Left renal cortex interstitium (tissue), 4 donors: Measurements from ENCODE around the gene C14orf119. TPM values are rescaled to one million over a fixed set of nuclear protein-coding genes. Genes with fewer than 3 reads are reported as not detected.

Source experiments
- DNase-seq, 4 donors: peaks; one replicate each; pipeline ENCODE4 v3.0.0-alpha.2; 2013; ENCODE audit warnings: low read depth in 4 of 4, low spot score in 2 of 4, missing footprints in 1 of 4
- polyA plus RNA-seq, 4 donors: library from polyadenylated mRNA; unstranded; fragments of 120-200 nt; gene quantifications; one replicate each; pipeline ENCODE4 v1.2.1, GENCODE V29; 2013; ENCODE audit not compliant: insufficient read length in 4 of 4

C14orf119 gene
- polyA plus RNA-seq, 4 donors, result 67.4 to 95.9 (median 73.9) TPM

- no peak for DNase-seq
Measured at GRCh38 chr14:23122086-23122485, 26.8 kb downstream of the C14orf119 start.

DNA sequence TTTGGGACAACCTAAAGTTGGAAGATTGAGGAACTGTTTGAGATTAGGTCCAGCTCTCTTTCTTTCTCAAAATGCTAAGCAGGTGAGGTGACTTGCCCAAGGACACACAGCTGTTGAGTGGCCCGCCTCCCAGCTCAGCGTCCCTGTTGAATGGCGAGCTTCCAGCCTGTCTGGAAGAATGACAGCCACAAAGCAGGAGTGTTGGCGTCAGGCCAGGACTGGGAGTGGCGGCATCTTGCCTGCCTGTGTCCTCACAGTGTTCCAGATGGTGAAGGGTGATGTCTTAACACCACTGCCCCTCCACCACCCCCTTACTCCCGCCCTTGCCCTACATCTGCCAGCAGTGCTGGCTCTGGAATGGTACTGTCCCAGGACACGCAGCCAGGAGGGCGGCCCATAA lies 28.1 kb downstream of the C14orf119 start:
- no peak for DNase-seq

DNA sequence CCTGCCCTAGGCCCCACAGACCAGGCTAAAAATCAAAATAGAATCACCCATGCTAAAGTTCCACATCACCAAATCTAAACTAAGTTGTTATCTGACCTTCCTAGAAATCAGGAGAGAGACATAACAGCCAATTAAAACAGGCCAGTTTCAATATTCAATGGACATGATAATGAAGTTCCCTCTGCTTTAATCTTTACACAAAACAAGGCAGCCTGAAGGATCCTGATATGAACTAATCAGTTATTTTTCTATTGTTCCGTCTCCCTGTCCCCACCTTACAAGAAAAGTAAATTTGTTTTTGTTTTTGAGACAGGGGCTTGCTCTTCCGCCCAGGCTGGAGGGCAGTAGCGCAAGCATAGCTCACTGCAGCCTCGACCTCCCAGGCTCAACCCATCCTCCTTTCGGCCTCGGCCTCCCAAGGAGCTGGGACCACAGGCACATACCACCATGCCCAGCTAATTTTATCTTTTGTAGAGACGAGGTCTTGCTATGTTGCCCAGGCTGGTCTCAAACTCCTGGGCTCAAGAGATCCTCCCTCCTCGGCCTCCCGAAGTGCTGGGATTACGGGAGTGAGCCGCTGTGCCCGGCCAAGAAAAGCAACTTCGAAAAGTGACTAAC lies 29.1 kb downstream of the C14orf119 start:
- no peak for DNase-seq

- no peak for DNase-seq
Measured at GRCh38 chr14:23125011-23125410, 29.7 kb downstream of the C14orf119 start.

- DNase-seq, result no peak
Measured at GRCh38 chr14:23125933-23126524, 30.7 kb downstream of the C14orf119 start.

DNA sequence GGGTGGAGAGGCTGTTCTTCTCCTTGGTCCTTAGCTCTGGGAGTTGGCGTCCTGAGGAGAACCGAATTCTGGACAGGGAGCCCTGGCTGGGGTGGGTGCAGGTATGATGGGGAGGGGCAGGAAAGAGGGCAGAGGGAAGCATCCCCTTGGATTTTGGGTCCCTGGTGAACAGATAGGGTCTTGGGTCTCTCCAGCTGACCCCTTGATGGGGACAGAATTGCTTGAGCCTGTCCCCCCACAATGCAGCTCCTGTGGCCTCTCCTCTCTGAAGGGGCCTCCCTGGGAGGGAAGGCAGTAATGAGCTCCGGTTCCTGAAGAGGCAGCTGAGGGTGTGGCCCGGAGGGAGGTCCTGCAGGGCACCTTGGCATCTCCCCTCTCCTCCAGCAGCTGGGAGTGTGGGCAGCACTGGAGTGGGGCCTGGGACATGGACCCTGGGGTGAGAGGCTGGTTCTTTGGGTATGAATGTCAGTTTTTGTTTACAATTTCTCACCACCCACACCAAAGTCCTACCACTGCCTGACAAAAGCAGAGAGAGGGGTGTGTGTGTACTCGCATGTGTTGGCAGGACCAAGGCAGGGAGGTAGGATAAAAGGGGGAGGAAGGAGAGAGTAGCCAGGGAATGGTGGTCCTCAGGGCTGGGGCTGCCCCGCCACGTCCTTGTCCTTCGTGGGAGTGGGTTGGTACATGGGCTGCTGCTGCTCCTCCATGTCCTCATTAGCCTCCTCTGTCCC lies 31.4 kb downstream of the C14orf119 start:
- no peak for DNase-seq

DNA sequence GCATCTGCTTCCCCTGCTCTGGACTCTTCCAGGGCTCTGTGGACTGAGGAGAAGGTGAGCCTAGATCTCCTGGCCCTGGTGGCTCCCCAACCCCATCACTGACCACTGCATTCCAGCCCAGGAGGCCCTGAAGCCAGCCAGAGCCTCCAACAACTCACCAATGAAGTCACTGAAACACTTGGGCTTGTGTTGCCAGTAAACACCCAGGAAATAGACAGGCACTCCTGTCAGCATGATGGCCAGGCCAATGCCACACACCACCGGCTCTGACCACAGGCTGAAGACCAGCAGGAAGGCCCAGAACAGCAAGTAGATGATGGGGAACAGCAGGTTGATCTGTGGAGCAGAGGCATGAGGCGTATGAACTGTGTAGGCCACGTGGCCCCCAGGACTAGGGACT lies 32.6 kb downstream of the C14orf119 start:
- no peak for DNase-seq

- DNase-seq, result no peak
Measured at GRCh38 chr14:23128969-23129758, 33.9 kb downstream of the C14orf119 start.

DNA sequence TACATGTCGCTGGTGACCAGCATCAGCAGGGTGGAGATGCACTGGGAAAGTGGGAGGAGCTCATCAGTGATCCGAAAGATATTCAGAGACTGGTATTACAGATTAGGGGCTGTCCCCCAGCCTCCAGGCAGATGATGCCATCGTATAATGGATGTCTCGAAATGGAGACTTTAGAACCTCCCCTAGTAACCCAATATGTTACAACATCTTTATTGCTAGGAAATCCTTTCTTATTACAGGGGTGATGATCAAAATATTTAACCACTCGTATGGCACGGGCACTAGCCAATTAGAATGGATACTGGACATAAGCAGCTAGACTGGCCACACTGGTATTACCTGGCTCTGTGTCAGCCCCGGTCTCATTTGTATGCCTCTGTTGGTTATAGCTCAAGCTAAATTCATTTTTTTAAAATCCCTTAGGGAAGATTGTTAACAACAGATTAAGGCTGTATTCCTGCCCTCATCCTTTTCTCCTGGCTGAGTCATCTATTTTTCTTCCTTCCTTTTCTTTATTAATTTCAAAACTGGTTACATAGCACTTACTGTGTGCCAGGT lies 34.5 kb downstream of the C14orf119 start:
- no peak for DNase-seq

DNA sequence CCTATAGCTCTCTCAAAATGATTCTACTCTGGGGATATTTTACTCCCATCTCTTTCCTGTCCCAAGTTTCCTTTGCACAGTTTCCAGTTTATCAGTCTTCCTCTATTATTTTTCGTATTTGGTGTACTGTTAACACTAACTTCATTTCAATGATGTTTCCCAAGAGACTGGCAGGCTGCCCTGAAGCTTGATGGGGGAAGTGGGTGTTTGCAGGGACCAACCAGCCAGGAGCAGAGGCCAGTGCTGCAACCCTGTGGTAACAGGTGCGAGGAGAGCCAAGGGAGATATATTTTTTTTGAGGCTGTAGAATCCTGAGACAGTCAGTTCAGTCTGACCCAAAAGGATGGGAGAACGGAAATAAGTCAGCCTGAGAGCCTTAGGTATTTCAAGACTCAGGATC lies 35.6 kb downstream of the C14orf119 start:
- no peak for DNase-seq

- no peak for DNase-seq
Measured at GRCh38 chr14:23131482-23131881, 36.2 kb downstream of the C14orf119 start.

DNA sequence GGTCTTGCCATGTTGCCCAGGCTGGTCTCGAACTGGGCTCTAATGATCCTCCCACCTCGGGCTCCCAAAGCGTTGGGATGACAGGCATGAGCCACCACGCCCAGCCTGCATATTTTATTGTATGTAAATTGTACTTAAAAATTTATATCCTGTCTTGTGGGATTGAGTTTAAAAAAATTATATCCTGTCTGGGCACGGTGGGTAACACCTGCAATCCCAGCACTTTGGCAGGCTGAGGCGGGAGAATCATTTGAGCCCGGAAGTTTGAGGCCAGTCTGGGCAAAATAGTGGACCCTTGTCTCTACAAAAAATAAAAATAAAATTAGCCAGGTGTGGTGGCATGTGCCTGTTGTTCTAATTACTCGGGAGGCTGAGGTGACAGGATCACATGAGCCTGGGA lies 37.7 kb downstream of the C14orf119 start:
- no peak for DNase-seq

GRCh38 chr14:23136566-23137133 lies 41.3 kb downstream of the C14orf119 start:
- no peak for DNase-seq

DNA sequence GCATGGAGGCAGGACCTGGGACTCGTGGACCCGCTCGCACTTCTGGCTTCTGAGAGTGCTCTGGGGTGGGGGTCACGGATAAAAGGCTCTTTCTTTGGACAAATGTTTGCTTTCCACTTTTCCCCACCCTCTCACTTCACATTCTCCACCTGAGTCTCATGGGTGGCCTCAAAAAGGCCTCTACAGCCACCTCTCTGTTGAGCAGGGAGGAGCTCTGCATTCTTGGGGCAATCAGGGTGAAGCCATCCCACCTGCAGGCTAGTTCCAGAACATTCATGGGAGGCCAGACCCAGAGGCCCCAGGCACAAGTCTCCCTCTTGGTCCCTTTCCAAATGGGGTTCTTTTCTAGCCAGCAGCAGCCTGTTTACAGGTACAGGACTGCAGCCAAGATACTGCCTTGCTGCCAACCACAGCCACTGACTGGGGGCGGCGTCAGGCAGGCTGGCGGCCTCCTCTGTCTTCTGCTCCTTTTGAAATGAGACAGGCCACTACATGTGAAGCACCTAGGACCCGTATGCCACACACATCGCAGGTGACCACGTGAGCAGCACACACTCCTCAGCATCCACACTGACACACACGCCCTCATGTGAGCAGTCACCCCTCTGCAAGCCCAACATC lies 42.0 kb downstream of the C14orf119 start:
- DNase-seq, result no peak

DNA sequence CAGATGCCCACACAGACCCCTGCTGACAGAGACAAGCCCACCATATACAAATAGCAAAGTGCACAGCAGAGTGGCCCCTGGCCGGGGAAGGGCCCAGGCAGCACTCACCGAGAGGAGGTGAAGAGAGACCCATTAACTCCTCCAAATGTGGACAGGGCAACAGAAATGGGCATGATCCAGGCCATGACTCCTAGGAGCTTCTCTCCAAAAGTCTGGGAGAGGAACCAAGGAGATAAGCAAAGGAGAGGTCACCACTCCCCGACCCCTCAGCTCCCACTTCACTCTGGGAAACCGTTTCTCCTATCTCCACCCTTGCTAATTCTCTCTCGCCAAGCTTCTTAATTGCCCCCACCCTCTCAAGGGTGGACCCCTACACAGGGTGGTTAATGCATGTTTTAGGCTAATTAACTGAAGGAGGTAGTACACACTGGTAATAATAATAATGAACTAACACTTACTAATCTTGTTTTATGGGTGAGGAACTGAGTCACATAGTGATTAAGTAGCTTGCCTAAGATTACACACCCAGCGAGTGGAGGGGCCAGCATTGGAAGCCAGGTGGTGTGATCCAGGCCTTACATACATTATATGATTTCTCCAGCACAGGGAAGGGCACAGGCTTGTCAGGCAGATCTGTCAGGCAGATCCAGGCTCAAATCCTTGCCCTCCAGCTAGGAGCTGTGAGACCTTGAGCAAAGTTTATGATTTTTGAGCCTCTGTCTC lies 42.7 kb downstream of the C14orf119 start:
- DNase-seq, result no peak

DNA sequence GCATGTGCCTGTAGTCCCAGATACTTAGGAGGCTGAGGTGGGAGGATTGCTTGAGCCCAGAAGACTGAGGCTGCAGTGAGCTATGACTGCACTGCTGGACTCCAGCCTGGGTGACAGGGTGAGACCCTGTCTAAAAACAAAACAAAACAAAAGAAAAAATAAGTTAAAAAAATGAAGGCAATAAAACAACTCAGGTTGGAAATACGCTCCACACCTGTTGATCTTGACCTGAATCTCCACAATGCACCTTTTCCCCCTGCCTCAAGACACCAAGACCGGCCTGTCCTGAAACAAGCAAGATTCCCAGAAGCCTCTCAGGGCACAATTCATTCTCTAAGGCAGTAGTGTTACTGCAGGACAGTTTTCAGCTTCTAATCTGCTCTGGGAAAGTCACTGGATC lies 44.6 kb downstream of the C14orf119 start:
- DNase-seq, result no peak

DNA sequence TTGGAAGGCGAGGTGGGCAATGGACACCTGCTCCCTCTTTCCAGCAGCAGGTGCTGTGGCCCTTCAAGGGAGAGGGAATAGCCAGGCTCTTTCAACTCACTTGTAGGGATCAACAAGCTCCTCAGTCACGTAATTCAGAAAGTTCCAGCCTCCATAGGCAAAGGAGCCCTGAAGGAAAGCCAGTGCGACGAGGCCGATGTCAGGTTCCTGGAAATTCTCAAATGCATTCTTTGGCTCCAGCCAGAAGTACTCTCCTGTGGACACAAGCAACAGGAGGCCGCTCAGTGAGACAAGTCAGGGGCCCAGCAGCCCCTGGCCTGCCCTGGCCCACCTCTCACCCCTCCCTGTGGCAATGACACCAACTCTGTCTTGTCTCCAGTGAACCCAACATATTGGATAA lies 45.1 kb downstream of the C14orf119 start:
- no peak for DNase-seq

DNA sequence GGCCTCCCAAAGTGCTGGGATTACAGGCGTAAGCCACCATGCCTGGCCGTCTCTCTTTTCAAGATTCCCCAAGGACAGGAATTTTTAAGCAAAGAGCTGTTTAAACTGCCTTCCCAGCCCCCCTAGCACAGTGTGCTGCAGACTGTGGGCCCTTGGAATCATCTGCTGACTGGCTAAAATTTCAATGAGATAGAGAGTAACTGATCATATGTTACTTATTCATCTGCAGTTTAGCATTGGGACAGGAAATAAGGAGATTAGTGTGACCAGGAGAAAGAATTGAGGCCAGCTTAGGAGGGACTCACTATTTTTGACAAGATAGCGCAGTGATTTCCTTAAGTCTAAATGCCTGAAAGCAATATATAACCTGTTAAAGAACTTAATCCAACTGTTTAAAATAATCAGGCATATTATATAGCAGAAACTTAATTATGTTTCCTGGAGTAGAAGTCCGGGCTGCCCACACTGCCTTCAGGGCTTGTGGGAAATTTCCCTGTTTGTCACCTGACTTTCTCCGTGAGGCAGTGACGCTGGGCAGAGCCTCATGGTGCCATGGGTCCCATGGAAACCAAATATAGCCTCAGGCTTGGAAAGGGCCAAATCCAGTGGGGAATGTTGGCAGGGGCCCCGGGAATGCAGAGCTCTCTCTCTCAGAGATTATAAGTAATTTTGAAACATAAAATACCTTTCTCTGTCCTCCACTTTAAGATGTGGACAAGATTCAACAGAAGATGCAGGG lies 46.6 kb downstream of the C14orf119 start:
- no peak for DNase-seq

GRCh38 chr14:23142826-23143225 lies 47.5 kb downstream of the C14orf119 start:
- DNase-seq, result no peak
